ENCODE results near the gene DUOX1.

DUOX1 gene

GRCh38 chr15:45139770-45140169 lies 10.0 kb downstream of the DUOX1 start:
- no peak for TF ChIP-seq CTCF (IDR thresholded peaks at IDR 0.05)

- no peak for TF ChIP-seq CTCF (IDR thresholded peaks at IDR 0.05)
These were observed 10.9 kb downstream of the DUOX1 start for GRCh38 chr15:45140557-45141250.

- no peak for TF ChIP-seq CTCF (IDR thresholded peaks at IDR 0.05)
These were observed 11.6 kb downstream of the DUOX1 start for GRCh38 chr15:45141386-45141785.

- no peak for TF ChIP-seq CTCF (IDR thresholded peaks at IDR 0.05)
These were observed 13.3 kb downstream of the DUOX1 start for GRCh38 chr15:45143056-45143455.

- no peak for TF ChIP-seq CTCF (IDR thresholded peaks at IDR 0.05)
These were observed 14.2 kb downstream of the DUOX1 start for GRCh38 chr15:45143946-45144345.

- no peak for TF ChIP-seq CTCF (IDR thresholded peaks at IDR 0.05)
These were observed 15.0 kb downstream of the DUOX1 start for GRCh38 chr15:45144775-45145174.

- no peak for TF ChIP-seq CTCF (IDR thresholded peaks at IDR 0.05)
These were observed 16.6 kb downstream of the DUOX1 start for GRCh38 chr15:45146405-45146804.

- TF ChIP-seq CTCF (IDR thresholded peaks at IDR 0.05): no peak
These were observed 17.8 kb downstream of the DUOX1 start for GRCh38 chr15:45147606-45148005.

All from LNCAP (cell line).